BE2C (cell line): ENCODE results near the gene TSEN15.

Experiments used
- DNase-seq: peaks from one replicate; pipeline ENCODE4 v3.0.0-alpha.2; 2020
- H3K27me3 ChIP-seq: fragments of 250-450 bp; sonication (Bioruptor Pico); 2 replicates; pipeline ENCODE4 v1.5.1; 2020; ENCODE audit warnings: mild to moderate bottlenecking
- H3K36me3 ChIP-seq: fragments of 250-450 bp; sonication (Bioruptor Pico); 2 replicates; pipeline ENCODE4 v1.5.1; 2020; ENCODE audit warnings: mild to moderate bottlenecking
- H3K4me1 ChIP-seq: fragments of 250-450 bp; sonication (Bioruptor Pico); 2 replicates; pipeline ENCODE4 v1.5.1; 2020
- H3K4me3 ChIP-seq: 2 replicates; pipeline ENCODE4 v1.5.1; 2011; ENCODE audit warnings: low read depth, low read length
- H3K9me3 ChIP-seq: fragments of 250-450 bp; sonication (Bioruptor Pico); 2 replicates; pipeline ENCODE4 v1.5.1; 2020
- TF ChIP-seq, protein P1 (sequence below): IDR thresholded peaks from 2 replicates; pipeline ENCODE4 v1.5.1; 2012; ENCODE audit warnings: mild to moderate bottlenecking, low read depth, low read length

Gene TSEN15

DNA sequence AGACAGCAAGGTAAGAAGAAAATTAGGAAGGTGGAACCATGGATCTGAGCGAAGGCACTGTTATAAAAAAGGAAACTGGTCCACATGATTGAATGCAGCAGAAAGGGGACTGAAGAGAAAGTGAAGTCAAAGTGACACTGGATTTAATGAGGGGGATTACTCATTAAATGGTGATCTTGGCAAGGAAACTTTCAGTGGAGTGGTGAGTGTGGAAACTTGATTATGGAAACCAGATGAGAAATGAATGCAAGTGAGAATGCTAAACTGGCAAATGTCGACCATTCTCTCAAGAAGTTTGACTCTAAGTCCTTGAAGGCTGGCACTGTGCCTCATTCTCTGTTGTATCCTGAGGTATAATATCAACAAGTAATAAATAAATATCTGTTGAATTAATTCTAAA is 37.3 kb upstream of the TSEN15 start:
- no peak overlapping the region for H3K4me3 ChIP-seq
- no peaks in the 10 kb centered on the region for H3K27me3 ChIP-seq
- H3K9me3 ChIP-seq: no peaks in the 10 kb centered on the region
- no peaks in the 10 kb centered on the region for H3K36me3 ChIP-seq
- H3K4me1 ChIP-seq: no peaks in the 10 kb centered on the region
- TF ChIP-seq, protein P1, sequence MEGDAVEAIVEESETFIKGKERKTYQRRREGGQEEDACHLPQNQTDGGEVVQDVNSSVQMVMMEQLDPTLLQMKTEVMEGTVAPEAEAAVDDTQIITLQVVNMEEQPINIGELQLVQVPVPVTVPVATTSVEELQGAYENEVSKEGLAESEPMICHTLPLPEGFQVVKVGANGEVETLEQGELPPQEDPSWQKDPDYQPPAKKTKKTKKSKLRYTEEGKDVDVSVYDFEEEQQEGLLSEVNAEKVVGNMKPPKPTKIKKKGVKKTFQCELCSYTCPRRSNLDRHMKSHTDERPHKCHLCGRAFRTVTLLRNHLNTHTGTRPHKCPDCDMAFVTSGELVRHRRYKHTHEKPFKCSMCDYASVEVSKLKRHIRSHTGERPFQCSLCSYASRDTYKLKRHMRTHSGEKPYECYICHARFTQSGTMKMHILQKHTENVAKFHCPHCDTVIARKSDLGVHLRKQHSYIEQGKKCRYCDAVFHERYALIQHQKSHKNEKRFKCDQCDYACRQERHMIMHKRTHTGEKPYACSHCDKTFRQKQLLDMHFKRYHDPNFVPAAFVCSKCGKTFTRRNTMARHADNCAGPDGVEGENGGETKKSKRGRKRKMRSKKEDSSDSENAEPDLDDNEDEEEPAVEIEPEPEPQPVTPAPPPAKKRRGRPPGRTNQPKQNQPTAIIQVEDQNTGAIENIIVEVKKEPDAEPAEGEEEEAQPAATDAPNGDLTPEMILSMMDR: no peak
- no peak for DNase-seq

GRCh38 chr1:184016169-184016568 is 35.4 kb upstream of the TSEN15 start:
- H3K27me3 ChIP-seq: no peaks in the 10 kb centered on the region
- no peaks in the 10 kb centered on the region for H3K4me1 ChIP-seq
- no peaks in the 10 kb centered on the region for H3K9me3 ChIP-seq
- DNase-seq: no peak
- no peak overlapping the region for H3K4me3 ChIP-seq
- TF ChIP-seq, protein P1: no peak
- no peaks in the 10 kb centered on the region for H3K36me3 ChIP-seq

DNA sequence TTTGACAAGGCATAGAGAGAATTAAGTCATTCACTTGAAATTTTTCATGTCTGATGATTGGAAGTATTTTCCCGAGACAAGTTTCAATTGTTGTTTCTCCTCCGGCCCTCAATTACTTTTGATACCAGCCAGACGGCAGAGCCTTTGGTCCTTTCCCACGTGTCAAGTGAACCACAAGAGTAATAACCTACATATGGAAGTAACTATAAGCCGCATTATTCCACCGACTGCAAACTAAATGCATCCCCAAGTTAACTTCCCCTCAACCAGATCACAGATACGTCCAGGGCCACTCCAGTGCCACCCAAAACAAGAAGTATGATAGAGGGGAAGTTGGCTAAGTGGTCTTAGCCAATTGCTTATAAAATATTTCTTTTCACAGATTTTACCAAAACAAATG is 34.2 kb upstream of the TSEN15 start:
- TF ChIP-seq, protein P1: no peak
- no peak for DNase-seq
- Histone ChIP-seq H3K4me1 (no peaks in the 10 kb centered on the region), H3K36me3 (no peaks in the 10 kb centered on the region), H3K9me3 (no peaks in the 10 kb centered on the region), H3K27me3 (no peaks in the 10 kb centered on the region), H3K4me3 (no peak overlapping the region)

DNA sequence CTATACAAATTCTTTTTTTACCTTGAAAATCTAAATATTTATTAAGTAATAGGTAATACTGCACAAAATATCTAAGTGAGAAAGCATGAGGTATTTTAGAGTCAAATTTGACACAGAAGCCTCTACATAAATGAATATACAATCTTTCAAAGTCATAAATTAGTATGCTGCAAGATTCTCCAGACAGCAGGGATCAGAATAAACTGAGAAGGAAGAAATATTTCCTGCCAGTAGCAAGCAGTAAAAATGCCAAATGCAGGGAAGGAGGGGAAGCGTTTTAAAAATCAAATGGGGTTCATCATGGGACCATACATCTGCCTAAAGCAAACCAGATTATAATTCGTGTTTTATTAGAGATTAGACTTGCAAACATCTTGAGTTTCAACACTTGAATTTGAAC is 32.9 kb upstream of the TSEN15 start:
- Histone ChIP-seq H3K4me1 (no peaks in the 10 kb centered on the region), H3K9me3 (no peaks in the 10 kb centered on the region), H3K4me3 (no peak overlapping the region), H3K27me3 (no peaks in the 10 kb centered on the region), H3K36me3 (no peaks in the 10 kb centered on the region)
- TF ChIP-seq, protein P1: no peak
- no peak for DNase-seq

DNA sequence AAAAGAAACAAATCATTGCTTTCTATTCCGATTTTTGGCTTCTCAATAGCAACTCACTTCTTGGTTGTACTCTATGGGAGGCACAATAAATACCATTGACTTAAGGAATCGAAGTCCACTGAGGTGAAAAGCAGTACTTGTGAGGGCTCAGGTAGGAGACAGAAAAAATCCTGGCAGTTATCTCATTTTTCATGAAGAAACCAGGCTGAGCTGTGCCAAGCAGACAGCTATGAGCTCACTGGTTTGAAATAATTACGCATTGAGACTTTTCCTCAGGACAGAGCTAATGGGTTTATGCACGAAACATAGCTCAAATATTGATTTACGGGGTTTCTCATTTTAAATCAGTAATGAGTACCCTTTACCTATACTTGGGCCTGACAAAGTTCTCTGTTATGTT is 32.5 kb upstream of the TSEN15 start:
- H3K9me3 ChIP-seq: no peaks in the 10 kb centered on the region
- no peak for DNase-seq
- no peaks in the 10 kb centered on the region for H3K4me1 ChIP-seq
- H3K27me3 ChIP-seq: no peaks in the 10 kb centered on the region
- no peaks in the 10 kb centered on the region for H3K36me3 ChIP-seq
- TF ChIP-seq, protein P1: no peak
- no peak overlapping the region for H3K4me3 ChIP-seq

DNA sequence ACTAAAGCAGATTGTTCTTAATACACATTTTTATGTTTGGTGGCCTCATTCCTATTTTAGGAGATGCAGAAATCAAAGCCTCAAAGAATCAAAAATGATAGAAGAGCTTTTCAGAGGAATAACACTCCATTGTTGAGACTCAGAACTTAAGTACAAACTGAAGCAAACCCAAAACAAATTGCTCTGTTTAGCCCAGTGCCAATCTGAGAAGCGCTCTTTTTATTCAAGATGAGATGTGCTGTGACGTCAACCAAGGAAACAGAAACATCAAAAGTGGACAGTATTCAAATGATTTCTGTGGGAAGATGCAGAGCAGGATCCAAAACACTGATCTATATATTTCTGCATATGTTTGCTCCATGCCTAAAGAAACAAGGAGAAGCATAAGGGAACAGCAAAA is 32.0 kb upstream of the TSEN15 start:
- Histone ChIP-seq H3K36me3 (no peaks in the 10 kb centered on the region), H3K4me3 (no peak overlapping the region), H3K9me3 (no peaks in the 10 kb centered on the region), H3K27me3 (no peaks in the 10 kb centered on the region), H3K4me1 (no peaks in the 10 kb centered on the region)
- TF ChIP-seq, protein P1: no peak
- DNase-seq: no peak
